ENCODE results near the gene MVD. TPM values are rescaled to one million over a fixed set of nuclear protein-coding genes. Genes with fewer than 3 reads are reported as not detected.

The MVD gene
- total RNA-seq, 1 donor from 2014 or later, result 14.1 TPM

- Histone ChIP-seq H3K27me3 (ENCODE audit: control insufficient read depth in 3 of 3, insufficient read depth in 3 of 3, low read length in 3 of 3) (peaks cover 0 to 32% (median 11%) of the 10 kb centered on the region in 3 donors), H3K9me3 (ENCODE audit: control insufficient read depth in 3 of 3, low read length in 3 of 3) (no peaks in the 10 kb centered on the region), H3K4me1 (ENCODE audit: control insufficient read depth in 3 of 3, insufficient read depth in 3 of 3, low read length in 3 of 3) (peaks cover 35 to 65% (median 40%) of the 10 kb centered on the region in 3 donors), H3K4me3 (ENCODE audit: low read length in 3 of 3) (peak overlapping the region in 1 of 3 donors; percentile 6), H3K9ac (ENCODE audit: low read depth in 1 of 3, low read length in 3 of 3) (no peak overlapping the region), H3K36me3 (ENCODE audit: control insufficient read depth in 3 of 3, insufficient read depth in 3 of 3, low read length in 3 of 3) (peaks cover 0 to 11% (median 5%) of the 10 kb centered on the region in 3 donors), H3K27ac (ENCODE audit: low read depth, low read length) (peak overlapping the region; percentile 31)
These were observed 19.0 kb upstream of the MVD start for GRCh38 chr16:88681709-88682451.

GRCh38 chr16:88681084-88681680 is 18.3 kb upstream of the MVD start:
- Histone ChIP-seq H3K27me3 (ENCODE audit: control insufficient read depth in 3 of 3, insufficient read depth in 3 of 3, low read length in 3 of 3) (peaks cover 0 to 33% (median 11%) of the 10 kb centered on the region in 3 donors), H3K27ac (ENCODE audit: low read depth, low read length) (no peak overlapping the region), H3K9me3 (ENCODE audit: control insufficient read depth in 3 of 3, low read length in 3 of 3) (no peaks in the 10 kb centered on the region), H3K4me1 (ENCODE audit: control insufficient read depth in 3 of 3, insufficient read depth in 3 of 3, low read length in 3 of 3) (peaks cover 38 to 67% (median 42%) of the 10 kb centered on the region in 3 donors), H3K9ac (ENCODE audit: low read depth in 1 of 3, low read length in 3 of 3) (no peak overlapping the region), H3K36me3 (ENCODE audit: control insufficient read depth in 3 of 3, insufficient read depth in 3 of 3, low read length in 3 of 3) (peaks cover 0 to 11% (median 7%) of the 10 kb centered on the region in 3 donors), H3K4me3 (ENCODE audit: low read length in 3 of 3) (no peak overlapping the region)

DNA sequence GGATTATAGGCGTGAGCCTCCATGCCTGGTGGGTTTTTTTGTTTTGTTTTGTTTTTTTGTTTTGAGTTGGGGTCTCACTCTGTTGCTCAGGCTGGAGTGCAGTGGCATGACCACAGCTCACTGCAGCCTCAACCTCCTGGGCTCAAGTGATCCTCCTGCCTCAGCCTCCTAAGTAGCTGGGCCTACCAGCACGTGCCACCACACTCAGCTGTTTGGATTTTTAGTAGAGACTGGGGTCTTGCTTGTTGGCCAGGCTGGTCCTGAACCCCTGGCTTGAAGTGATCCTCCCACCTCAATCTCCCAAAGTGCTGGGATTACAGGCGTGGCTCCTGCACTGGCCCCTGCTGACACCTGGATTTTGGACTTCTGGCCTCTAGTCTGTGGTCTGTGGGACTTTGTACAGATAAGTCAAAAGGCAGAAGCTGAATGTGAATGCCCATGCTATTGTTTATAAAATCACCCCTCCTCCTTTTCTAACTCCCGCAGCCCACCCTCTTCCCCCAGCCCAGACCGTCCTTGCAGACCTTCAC is 17.7 kb upstream of the MVD start:
- Histone ChIP-seq H3K27me3 (ENCODE audit: control insufficient read depth in 3 of 3, insufficient read depth in 3 of 3, low read length in 3 of 3) (peaks cover 0 to 33% (median 11%) of the 10 kb centered on the region in 3 donors), H3K9me3 (ENCODE audit: control insufficient read depth in 3 of 3, low read length in 3 of 3) (no peaks in the 10 kb centered on the region)

GRCh38 chr16:88678224-88678979 is 15.5 kb upstream of the MVD start:
- Histone ChIP-seq H3K27me3 (ENCODE audit: control insufficient read depth in 3 of 3, insufficient read depth in 3 of 3, low read length in 3 of 3) (peaks cover 0 to 23% (median 7%) of the 10 kb centered on the region in 3 donors), H3K9me3 (ENCODE audit: control insufficient read depth in 3 of 3, low read length in 3 of 3) (no peaks in the 10 kb centered on the region), H3K27ac (ENCODE audit: low read depth, low read length) (no peak overlapping the region), H3K4me3 (ENCODE audit: low read length in 3 of 3) (no peak overlapping the region), H3K9ac (ENCODE audit: low read depth in 1 of 3, low read length in 3 of 3) (peak overlapping the region in 2 of 3 donors; percentile 16 to 53), H3K36me3 (ENCODE audit: control insufficient read depth in 3 of 3, insufficient read depth in 3 of 3, low read length in 3 of 3) (peaks cover 2 to 11% (median 7%) of the 10 kb centered on the region in 3 donors), H3K4me1 (ENCODE audit: control insufficient read depth in 3 of 3, insufficient read depth in 3 of 3, low read length in 3 of 3) (peaks cover 56 to 78% (median 59%) of the 10 kb centered on the region in 3 donors)

More for the DNA sequence above, 17.7 kb upstream of the MVD start:
- Histone ChIP-seq H3K36me3 (ENCODE audit: control insufficient read depth in 3 of 3, insufficient read depth in 3 of 3, low read length in 3 of 3) (peaks cover 0 to 11% (median 7%) of the 10 kb centered on the region in 3 donors), H3K9ac (ENCODE audit: low read depth in 1 of 3, low read length in 3 of 3) (no peak overlapping the region), H3K27ac (ENCODE audit: low read depth, low read length) (no peak overlapping the region), H3K4me3 (ENCODE audit: low read length in 3 of 3) (no peak overlapping the region), H3K4me1 (ENCODE audit: control insufficient read depth in 3 of 3, insufficient read depth in 3 of 3, low read length in 3 of 3) (peaks cover 43 to 73% (median 48%) of the 10 kb centered on the region in 3 donors)

DNA sequence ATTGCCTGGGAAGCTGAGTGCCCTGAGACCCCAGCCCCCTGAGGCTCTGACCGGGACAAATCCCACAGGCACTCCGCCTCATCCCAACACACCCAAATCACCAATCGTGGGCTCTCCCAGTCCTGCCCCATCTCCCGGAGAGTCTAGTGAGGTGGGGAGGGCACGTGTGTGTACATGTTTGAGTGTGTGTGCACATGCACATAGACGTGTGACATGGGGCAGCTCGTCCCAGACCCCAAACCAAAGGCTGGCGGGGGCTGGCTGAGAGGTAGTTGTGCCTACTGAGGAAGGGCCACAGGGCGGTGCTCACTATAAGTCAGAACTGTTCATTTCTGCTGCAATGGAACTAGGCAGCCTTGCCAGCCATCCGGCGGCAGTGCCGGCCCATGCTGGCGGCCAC is 14.8 kb upstream of the MVD start:
- H3K27me3 ChIP-seq (ENCODE audit: control insufficient read depth in 3 of 3, insufficient read depth in 3 of 3, low read length in 3 of 3), result peaks cover 0 to 23% (median 7%) of the 10 kb centered on the region in 3 donors

DNA sequence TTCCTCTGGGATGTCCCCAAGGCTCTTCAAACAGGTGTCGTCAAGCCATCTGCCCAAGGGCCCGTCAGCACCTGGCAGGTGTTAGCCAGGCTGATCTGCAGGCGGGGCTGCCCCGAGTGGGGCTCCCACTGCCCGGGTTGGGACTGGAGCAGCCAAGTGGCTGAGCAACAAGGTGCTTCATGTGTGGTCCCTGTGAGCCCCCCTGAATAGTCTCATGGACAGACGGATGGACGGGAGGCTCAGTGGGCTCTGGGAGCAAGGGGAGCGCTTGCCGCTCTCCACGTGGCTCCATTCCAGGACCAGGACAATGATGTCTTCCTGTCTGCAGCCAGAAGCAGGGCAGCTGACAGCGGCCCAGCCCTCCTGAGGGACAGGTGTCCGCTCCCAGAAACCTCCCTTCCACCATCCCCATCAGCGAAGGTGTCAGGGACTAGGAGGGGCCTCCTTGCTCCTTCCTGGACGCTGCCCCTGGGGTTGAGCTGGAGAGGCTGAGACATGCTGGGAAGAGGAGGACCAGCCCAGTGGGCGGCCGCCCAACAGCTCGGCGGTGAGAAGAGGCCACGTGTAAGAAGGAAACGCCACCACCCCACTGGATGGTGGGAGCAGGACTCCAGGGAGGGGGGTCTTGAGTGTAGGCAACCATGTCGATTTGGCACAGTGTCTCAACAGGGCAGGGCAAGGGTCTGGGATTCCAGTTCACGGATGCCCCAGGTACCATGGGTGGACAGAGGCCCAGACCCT is 13.8 kb upstream of the MVD start:
- Histone ChIP-seq H3K36me3 (ENCODE audit: control insufficient read depth in 3 of 3, insufficient read depth in 3 of 3, low read length in 3 of 3) (peaks cover 2 to 11% (median 7%) of the 10 kb centered on the region in 3 donors), H3K9me3 (ENCODE audit: control insufficient read depth in 3 of 3, low read length in 3 of 3) (no peaks in the 10 kb centered on the region), H3K4me1 (ENCODE audit: control insufficient read depth in 3 of 3, insufficient read depth in 3 of 3, low read length in 3 of 3) (peaks cover 71 to 88% (median 75%) of the 10 kb centered on the region in 3 donors), H3K9ac (ENCODE audit: low read depth in 1 of 3, low read length in 3 of 3) (peak overlapping the region in 1 of 3 donors; percentile 45), H3K27me3 (ENCODE audit: control insufficient read depth in 3 of 3, insufficient read depth in 3 of 3, low read length in 3 of 3) (peaks cover 0 to 23% (median 7%) of the 10 kb centered on the region in 3 donors), H3K27ac (ENCODE audit: low read depth, low read length) (peak overlapping the region; percentile 90), H3K4me3 (ENCODE audit: low read length in 3 of 3) (peak overlapping the region in 1 of 3 donors; percentile 22)

More for the DNA sequence above, 14.8 kb upstream of the MVD start:
- Histone ChIP-seq H3K36me3 (ENCODE audit: control insufficient read depth in 3 of 3, insufficient read depth in 3 of 3, low read length in 3 of 3) (peaks cover 2 to 11% (median 7%) of the 10 kb centered on the region in 3 donors), H3K27ac (ENCODE audit: low read depth, low read length) (no peak overlapping the region), H3K9ac (ENCODE audit: low read depth in 1 of 3, low read length in 3 of 3) (peak overlapping the region in 2 of 3 donors; percentile 2 to 3), H3K4me3 (ENCODE audit: low read length in 3 of 3) (no peak overlapping the region), H3K9me3 (ENCODE audit: control insufficient read depth in 3 of 3, low read length in 3 of 3) (no peaks in the 10 kb centered on the region), H3K4me1 (ENCODE audit: control insufficient read depth in 3 of 3, insufficient read depth in 3 of 3, low read length in 3 of 3) (peaks cover 63 to 84% (median 66%) of the 10 kb centered on the region in 3 donors)

GRCh38 chr16:88673716-88674379 is 11.0 kb upstream of the MVD start:
- H3K9me3 ChIP-seq (ENCODE audit: control insufficient read depth in 3 of 3, low read length in 3 of 3), result no peaks in the 10 kb centered on the region
- peaks cover 0 to 13% (median 0%) of the 10 kb centered on the region in 3 donors for H3K27me3 ChIP-seq (ENCODE audit: control insufficient read depth in 3 of 3, insufficient read depth in 3 of 3, low read length in 3 of 3)
- H3K4me3 ChIP-seq (ENCODE audit: low read length in 3 of 3), result peak overlapping the region in 2 of 3 donors; percentile 35 to 45
- peaks cover 0 to 3% (median 2%) of the 10 kb centered on the region in 3 donors for H3K36me3 ChIP-seq (ENCODE audit: control insufficient read depth in 3 of 3, insufficient read depth in 3 of 3, low read length in 3 of 3)
- peak overlapping the region; percentile 90 for H3K27ac ChIP-seq (ENCODE audit: low read depth, low read length)
- peak overlapping the region; percentile 63 to 73 (median 71) for H3K9ac ChIP-seq (ENCODE audit: low read depth in 1 of 3, low read length in 3 of 3)
- peaks cover 68 to 89% (median 83%) of the 10 kb centered on the region in 3 donors for H3K4me1 ChIP-seq (ENCODE audit: control insufficient read depth in 3 of 3, insufficient read depth in 3 of 3, low read length in 3 of 3)

GRCh38 chr16:88672776-88673175 is 9.9 kb upstream of the MVD start:
- Histone ChIP-seq H3K9me3 (ENCODE audit: control insufficient read depth in 3 of 3, low read length in 3 of 3) (no peaks in the 10 kb centered on the region), H3K36me3 (ENCODE audit: control insufficient read depth in 3 of 3, insufficient read depth in 3 of 3, low read length in 3 of 3) (peaks cover 0 to 3% (median 2%) of the 10 kb centered on the region in 3 donors), H3K27ac (ENCODE audit: low read depth, low read length) (peak overlapping the region; percentile 90), H3K4me1 (ENCODE audit: control insufficient read depth in 3 of 3, insufficient read depth in 3 of 3, low read length in 3 of 3) (peaks cover 58 to 79% (median 76%) of the 10 kb centered on the region in 3 donors), H3K4me3 (ENCODE audit: low read length in 3 of 3) (peak overlapping the region in 1 of 3 donors; percentile 20), H3K27me3 (ENCODE audit: control insufficient read depth in 3 of 3, insufficient read depth in 3 of 3, low read length in 3 of 3) (peaks cover 0 to 4% (median 0%) of the 10 kb centered on the region in 3 donors), H3K9ac (ENCODE audit: low read depth in 1 of 3, low read length in 3 of 3) (peak overlapping the region in 2 of 3 donors; percentile 25 to 59)
